HG03097 (cell line): ENCODE measurements around the gene NUBPL.

ENCODE experiments used
- ATAC-seq: cut with Tn5 transposase; IDR thresholded peaks from one replicate; pipeline ENCODE4 v1.9.1; 2021; ENCODE audit not compliant: unreplicated experiment, low FRiP score

The NUBPL gene

GRCh38 chr14:31561155-31561846, at the start of gene NUBPL:
NUBPL (plus strand) TSS chr14:31561404; CDS start chr14:31561440, 36 bp downstream.
- ATAC-seq = peak; percentile 92

- no peak for ATAC-seq
Measured at GRCh38 chr14:31527087-31527486, 34.1 kb upstream of the NUBPL start.

- ATAC-seq = no peak
Measured at GRCh38 chr14:31527546-31527945, 33.7 kb upstream of the NUBPL start.

GRCh38 chr14:31529053-31529452, 32.2 kb upstream of the NUBPL start:
- no peak for ATAC-seq

GRCh38 chr14:31530136-31530535, 31.1 kb upstream of the NUBPL start:
- no peak for ATAC-seq

- ATAC-seq = no peak
Measured at GRCh38 chr14:31536201-31536960, 24.8 kb upstream of the NUBPL start.

GRCh38 chr14:31541702-31542101, 19.5 kb upstream of the NUBPL start:
- no peak for ATAC-seq

GRCh38 chr14:31543969-31544799, 17.0 kb upstream of the NUBPL start:
- ATAC-seq = peak; percentile 56

- ATAC-seq = no peak
Measured at GRCh38 chr14:31544816-31545215, 16.4 kb upstream of the NUBPL start.

- ATAC-seq = no peak
Measured at GRCh38 chr14:31545328-31545727, 15.9 kb upstream of the NUBPL start.

- ATAC-seq = no peak
Measured at GRCh38 chr14:31549817-31550216, 11.4 kb upstream of the NUBPL start.

- ATAC-seq = no peak
Measured at GRCh38 chr14:31550589-31550988, 10.6 kb upstream of the NUBPL start.

- ATAC-seq = no peak
Measured at GRCh38 chr14:31556191-31556590, 5.0 kb upstream of the NUBPL start.

- no peak for ATAC-seq
Measured at GRCh38 chr14:31559939-31560338, 1.3 kb upstream of the NUBPL start.

- no peak for ATAC-seq
Measured at GRCh38 chr14:31560759-31561154, 447 bp upstream of the NUBPL start.

GRCh38 chr14:31564194-31564593, 3.0 kb downstream of the NUBPL start:
- no peak for ATAC-seq

GRCh38 chr14:31566456-31566855, 5.3 kb downstream of the NUBPL start:
- ATAC-seq = no peak

- ATAC-seq = no peak
Measured at GRCh38 chr14:31567655-31568054, 6.5 kb downstream of the NUBPL start.

GRCh38 chr14:31568161-31568560, 7.0 kb downstream of the NUBPL start:
- ATAC-seq = no peak

GRCh38 chr14:31568671-31569070, 7.5 kb downstream of the NUBPL start:
- ATAC-seq = no peak

GRCh38 chr14:31572955-31573354, 11.8 kb downstream of the NUBPL start:
- no peak for ATAC-seq
